Endothelial cell of hepatic sinusoid (primary cell): ENCODE measurements around the gene TAL2.

Source experiments
- in situ Hi-C: cut with HindIII; loops from 2 replicates; pipeline ENCODE4 v1.10.0; 2017; ENCODE audit warnings: low sequenced_read_pairs

Gene TAL2

GRCh38 chr9:105662184-105663104 lies at the start of gene TAL2:
Gene TAL2, plus strand, starts transcription at chr9:105662457. Its CDS starts 40 bp downstream, at chr9:105662497.
- in situ Hi-C loops: no loop called here

DNA sequence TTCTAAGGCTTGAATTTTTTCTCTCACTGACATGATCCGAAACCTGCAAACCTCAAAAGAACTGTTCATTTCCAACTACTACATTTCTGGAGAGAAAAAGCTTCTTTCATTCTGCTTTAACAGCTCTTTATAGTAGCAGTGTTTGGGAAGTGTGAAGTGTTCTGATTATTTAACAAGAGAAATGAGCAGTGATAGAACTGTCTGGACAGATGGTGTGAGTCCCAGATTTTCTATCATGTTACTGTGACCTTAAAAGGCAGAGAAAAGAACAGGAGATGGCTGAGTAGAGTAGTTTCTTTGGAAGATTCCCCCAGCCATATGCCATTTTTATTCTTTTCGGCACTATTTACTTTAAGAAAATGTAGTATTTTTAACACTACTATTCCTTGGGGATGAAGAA lies 41.3 kb upstream of the TAL2 start:
- in situ Hi-C loops: loop anchor here (5.0 kb wide), 1 partner anchor 36 kb away; no protein-coding TSS in a partner anchor

DNA sequence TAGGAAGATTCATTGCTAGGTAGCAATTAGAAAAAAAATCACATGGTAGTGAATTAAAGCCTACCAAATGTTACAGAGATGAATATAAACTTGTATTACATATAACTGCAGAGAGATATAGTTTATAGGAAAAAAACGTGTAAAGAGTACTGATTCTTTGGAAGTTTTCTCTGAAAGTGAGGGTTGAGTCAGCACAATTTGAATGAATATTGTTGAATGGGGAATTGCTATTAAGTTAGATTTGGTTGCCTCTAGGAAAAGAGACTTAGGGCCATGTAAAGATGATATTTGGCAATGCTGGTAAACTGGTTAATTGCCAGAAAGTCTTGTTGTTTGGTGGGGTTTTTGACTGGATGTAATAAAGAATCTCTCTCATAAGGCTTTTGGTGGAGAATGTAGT lies 37.2 kb upstream of the TAL2 start:
- in situ Hi-C loops: no loop called here

DNA sequence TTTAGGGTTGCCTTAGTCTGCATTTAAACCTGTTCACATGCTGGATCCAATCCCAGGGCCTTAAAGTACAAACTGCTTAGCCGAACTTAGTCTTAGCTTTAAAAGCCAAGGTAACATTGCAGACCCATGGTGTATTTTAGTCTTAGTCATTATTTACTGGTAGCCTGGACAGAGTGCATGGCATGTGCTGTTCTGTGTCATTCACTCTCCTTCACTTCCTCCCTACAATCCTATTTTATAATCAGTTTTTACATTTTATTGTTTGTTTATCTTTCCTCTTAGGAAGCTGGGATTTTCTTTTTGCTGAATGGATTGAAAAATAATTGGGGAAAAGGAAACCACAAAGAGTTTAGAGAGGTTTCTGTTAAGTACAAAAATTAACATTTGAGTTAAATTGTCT lies 29.4 kb upstream of the TAL2 start:
- in situ Hi-C loops: no loop called here

GRCh38 chr9:105633411-105633810 lies 28.8 kb upstream of the TAL2 start:
- in situ Hi-C loops: no loop called here

GRCh38 chr9:105636331-105636730 lies 25.9 kb upstream of the TAL2 start:
- in situ Hi-C loops: no loop called here

- in situ Hi-C loops: no loop called here
Observed at GRCh38 chr9:105637787-105638395, 24.4 kb upstream of the TAL2 start.

- in situ Hi-C loops: no loop called here
Observed at GRCh38 chr9:105639936-105640335, 22.3 kb upstream of the TAL2 start.

DNA sequence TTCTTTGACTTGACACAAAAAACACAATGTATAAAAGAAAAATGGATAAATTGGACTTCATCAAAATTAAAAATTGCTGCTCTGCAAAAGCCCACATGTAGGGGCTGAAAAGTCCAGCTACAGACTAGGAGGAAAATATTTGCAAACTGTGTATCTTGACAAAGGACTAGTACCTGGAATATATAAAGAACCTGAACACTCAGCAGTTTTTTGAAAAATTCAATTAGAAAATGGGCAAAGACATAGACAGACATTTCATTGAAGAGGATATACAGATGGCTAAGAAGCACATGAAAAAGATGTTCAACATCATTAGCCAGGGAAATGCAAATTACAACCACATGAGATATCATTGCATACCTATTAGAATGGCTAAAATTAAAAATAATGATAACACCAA lies 18.5 kb upstream of the TAL2 start:
- in situ Hi-C loops: no loop called here

DNA sequence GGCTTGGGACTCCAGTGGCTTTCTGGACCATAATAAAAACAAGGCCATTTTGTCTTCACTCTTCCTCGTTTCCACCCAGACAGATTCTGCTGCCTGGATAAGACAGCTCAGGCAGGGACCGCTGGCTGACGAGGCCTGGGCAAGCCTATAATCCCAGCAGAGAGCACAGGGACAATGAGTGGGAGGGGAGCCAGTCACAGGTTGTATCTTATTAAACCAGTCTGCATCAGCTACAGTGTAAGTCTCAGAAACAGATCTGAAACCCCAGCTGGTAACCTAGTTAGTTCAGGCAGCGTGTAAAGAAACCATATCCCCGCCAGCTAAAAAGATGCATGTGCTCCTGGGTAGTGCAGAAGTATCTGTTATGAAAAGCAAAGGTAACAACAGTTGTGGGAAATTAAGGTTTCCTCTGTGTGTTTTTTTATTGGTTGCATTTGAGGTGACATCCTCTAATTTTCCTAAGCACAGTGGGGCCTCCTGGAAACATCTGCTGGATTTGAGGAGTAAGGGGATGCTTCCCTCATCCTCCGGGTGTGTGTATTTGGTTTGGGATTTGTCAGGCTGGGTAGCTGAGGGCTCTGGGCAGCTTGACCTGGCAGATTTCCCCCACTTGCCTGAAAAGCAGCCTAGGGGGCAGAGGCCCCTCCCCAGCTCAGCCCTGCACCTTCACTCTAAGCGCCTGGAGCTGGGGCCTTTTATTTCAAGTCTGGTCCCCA lies 15.2 kb upstream of the TAL2 start:
- in situ Hi-C loops: no loop called here

DNA sequence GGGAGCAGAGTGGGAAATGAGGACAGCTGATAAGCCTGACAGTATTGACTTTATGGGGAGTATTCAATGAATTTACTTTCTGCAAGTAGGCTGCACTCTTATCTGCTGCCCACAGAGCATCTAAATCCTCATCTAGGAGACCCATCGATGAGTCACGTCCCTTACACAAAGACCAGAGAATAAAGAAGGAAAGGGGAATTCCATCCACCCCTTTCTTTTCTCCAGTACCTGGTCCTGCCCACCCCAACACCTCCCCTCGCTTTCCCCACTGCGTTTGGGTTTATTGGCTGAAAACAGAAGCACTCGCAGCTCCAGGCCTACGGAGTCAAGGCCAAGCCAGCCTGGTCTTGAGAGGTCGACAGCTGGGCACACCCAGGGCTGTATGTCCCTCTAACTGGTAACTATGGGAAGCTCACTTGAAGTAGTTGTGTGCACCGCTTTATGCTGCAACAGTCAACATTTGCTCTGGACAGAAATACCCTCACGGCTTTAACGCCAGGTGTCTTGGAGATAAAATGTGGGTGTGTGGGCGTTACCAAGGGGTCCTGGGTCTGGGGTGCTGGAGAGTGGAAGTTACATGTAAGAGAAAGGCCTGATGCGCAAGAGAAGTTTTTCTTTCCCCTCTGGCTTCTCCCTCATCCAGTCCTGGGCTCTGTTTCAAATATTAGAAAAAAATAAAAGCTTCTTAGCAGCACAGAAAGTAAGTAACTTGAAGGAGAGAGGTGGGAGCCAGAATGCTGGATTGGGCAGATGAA lies 14.5 kb upstream of the TAL2 start:
- in situ Hi-C loops: no loop called here

DNA sequence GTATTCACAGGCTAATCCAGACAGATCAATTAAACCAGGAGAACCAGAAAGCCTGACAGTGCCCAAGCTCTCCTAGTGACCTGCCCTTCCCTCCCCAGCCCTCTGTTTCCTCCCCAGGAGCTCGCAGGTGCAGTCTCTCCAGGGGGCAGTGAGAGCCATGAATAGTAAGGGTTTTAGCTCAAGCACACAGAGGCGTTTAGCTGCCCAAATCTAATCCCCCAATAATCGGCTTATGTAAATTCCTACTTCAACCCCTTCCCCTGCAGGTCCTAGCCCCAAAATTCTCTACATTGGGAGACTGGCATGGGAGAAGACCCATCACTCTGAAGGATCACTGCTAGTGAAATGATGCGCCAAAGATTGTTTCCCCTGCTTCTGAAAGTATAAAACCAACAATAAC lies 10.5 kb upstream of the TAL2 start:
- in situ Hi-C loops: no loop called here

DNA sequence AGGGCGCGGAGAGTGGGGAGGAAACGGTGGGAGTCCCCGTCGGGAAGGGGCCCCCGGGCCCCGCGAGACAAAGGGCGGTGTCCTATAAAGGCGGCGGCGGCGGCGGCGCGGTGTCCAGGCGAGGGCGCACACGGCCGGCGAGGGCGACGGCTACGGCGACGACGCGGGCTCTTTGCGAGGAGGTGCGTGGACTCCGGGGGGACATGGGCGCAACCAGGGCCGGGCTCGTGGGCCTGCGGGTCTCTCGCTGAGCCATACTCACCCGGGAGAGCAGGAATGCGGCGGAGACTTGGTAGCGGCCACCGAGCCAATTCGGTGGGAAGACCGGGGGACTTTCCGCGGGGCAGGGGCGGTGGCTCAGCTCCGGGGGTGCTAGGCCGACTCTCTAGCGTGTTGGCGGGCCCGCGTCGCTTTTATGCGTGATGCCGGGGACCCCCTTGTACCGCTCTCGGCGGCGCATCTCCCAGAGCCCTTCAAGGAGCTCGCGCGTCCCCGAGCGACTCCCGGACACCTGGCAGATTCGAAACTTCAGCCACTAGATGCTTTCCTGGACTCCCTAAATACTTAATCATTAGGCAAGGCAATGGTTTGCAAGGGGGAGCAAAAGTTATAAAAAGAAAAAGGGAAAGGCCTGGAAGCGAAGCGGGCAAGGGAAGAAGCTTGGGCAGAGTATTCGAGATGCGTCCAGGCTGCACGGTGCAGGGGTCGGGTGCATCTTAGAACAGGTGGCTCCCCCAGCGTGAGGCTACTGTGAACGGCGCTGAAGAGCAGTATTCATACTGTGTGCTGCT lies 5.9 kb upstream of the TAL2 start:
- in situ Hi-C loops: loop anchor here (5.0 kb wide), 1 partner anchor 34 kb away; no protein-coding TSS in a partner anchor

DNA sequence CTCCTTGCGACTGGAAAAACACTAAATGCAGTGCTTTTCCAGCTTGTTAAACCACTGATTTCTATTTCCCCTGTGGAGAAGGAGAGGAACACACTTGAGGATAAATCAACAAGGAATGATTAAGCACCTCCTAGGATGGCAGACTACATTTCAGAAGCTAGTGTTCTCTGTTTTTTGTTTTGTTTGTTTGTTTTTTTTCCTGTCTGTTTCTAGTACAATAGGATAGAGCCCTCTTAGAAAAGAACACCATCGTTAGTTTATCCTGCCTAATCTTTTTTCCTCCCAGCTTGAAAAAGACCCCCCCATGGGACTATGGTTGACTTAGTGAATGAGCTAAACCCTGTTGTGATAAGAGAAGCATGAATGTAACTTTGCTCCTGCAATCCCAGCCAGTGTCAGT lies 3.9 kb upstream of the TAL2 start:
- in situ Hi-C loops: loop anchor here (5.0 kb wide), 1 partner anchor 36 kb away; no protein-coding TSS in a partner anchor

DNA sequence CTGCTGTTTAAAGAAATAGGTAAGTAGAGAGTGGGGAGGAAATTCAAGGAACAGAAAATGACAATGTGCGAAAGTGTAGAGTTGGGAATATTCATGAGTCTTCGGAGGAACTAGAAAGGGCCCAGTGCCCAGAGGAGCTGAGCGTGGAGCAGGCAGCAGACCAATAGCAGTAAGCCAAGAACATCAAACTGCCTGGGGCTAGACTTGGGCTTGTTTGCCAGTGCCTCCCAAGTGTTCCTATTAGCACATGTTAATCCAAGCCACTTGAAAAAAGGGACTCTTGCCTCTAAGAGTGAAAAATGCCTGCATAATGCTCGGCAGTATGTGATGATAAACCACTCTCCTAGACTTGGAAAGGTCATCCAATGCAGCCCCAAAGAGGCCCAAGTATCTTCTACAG lies 1.2 kb upstream of the TAL2 start:
- in situ Hi-C loops: no loop called here

- in situ Hi-C loops: no loop called here
Observed at GRCh38 chr9:105663914-105664313, 1.7 kb downstream of the TAL2 start.

DNA sequence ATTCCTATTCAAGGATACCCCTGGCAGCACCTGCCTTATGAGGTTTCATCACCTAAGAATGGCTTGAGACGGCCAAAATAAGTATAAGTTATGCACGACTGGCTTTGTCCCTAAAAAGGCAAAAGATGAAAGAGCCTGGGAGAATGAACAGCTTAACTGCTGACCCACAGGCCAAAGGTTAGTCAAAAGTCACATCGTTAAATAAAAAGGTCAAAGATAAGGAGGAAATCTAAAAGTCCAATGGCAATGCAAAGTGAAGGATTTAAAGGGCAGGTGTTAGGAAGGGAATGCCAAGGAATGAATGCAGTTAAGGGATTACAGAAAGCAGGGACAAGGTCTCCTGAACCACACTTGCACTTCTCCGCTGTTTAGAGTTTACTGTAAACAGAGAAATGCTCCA lies 5.6 kb downstream of the TAL2 start:
- in situ Hi-C loops: loop anchor here (5.0 kb wide), 1 partner anchor 44 kb away; no protein-coding TSS in a partner anchor

GRCh38 chr9:105670315-105670714 lies 8.1 kb downstream of the TAL2 start:
- in situ Hi-C loops: no loop called here

GRCh38 chr9:105670775-105671174 lies 8.5 kb downstream of the TAL2 start:
- in situ Hi-C loops: no loop called here

- in situ Hi-C loops: no loop called here
Observed at GRCh38 chr9:105672711-105673234, 10.5 kb downstream of the TAL2 start.
